ENCODE measurements around the gene MAD1L1.

MAD1L1 gene

DNA sequence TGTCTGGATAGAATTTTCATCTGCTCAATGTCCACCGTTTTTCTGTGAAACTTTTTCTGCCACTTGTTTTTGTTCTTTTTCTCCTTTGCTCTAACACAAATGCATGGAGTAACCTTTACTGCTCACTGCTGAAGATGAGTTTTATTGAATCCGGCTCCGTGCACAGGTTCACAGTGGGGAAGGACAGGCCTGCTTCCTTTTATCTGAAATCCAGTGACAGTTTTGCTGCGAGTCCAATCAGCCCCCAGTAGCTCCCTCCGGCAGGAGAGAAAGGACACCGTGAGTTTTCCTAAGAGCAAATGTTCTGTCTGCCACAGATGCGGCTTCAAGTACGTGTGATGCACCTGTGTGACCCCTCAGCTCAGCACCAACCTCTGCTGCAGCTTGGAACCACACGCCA, 246.8 kb downstream of the MAD1L1 start:
- Histone ChIP-seq H3K9me2 (replicated peaks; ENCODE audit: insufficient read depth, low read length) (no peaks in the 10 kb centered on the region), H3K36me3 (ENCODE audit: low read length) (no peaks in the 10 kb centered on the region), H3K79me2 (ENCODE audit: insufficient read depth, low read length) (no peaks in the 10 kb centered on the region), H3K27me3 (ENCODE audit: low read length) (no peaks in the 10 kb centered on the region), H3K27ac (ENCODE audit: low read depth, low read length) (no peak overlapping the region), H3K9ac (ENCODE audit: low read length) (no peak overlapping the region), H3K9me3 (ENCODE audit: insufficient read depth, low read length) (no peaks in the 10 kb centered on the region), H3K4me3 (ENCODE audit: insufficient read depth, low read length, poor library complexity, severe bottlenecking) (no peak overlapping the region), H2AFZ (ENCODE audit: low read depth, low read length, severe bottlenecking) (no peak overlapping the region), H4K20me1 (ENCODE audit: low read depth, low read length) (no peaks in the 10 kb centered on the region), H3K4me2 (ENCODE audit: low read depth, low read length, poor library complexity, severe bottlenecking) (no peak overlapping the region), H3F3A (ENCODE audit: insufficient read depth) (no peaks in the 10 kb centered on the region)
- no peak for TF ChIP-seq CTCF (IDR thresholded peaks at IDR 0.05; ENCODE audit: insufficient read depth, low read length, poor library complexity, severe bottlenecking)
- TF ChIP-seq EZH2phosphoT487 (conservative IDR thresholded peaks at IDR 0.05; ENCODE audit: low read length) = no peak

- TF ChIP-seq CTCF (IDR thresholded peaks at IDR 0.05; ENCODE audit: insufficient read depth, low read length, poor library complexity, severe bottlenecking) (no peak), EZH2phosphoT487 (conservative IDR thresholded peaks at IDR 0.05; ENCODE audit: low read length) (no peak)
- no peaks in the 10 kb centered on the region for H3F3A ChIP-seq (ENCODE audit: insufficient read depth)
- no peak overlapping the region for H3K9ac ChIP-seq (ENCODE audit: low read length)
- no peak overlapping the region for H2AFZ ChIP-seq (ENCODE audit: low read depth, low read length, severe bottlenecking)
- no peaks in the 10 kb centered on the region for H3K79me2 ChIP-seq (ENCODE audit: insufficient read depth, low read length)
- no peaks in the 10 kb centered on the region for H4K20me1 ChIP-seq (ENCODE audit: low read depth, low read length)
- H3K27ac ChIP-seq (ENCODE audit: low read depth, low read length) = no peak overlapping the region
- H3K9me3 ChIP-seq (ENCODE audit: insufficient read depth, low read length) = no peaks in the 10 kb centered on the region
- no peaks in the 10 kb centered on the region for H3K9me2 ChIP-seq (replicated peaks; ENCODE audit: insufficient read depth, low read length)
- H3K36me3 ChIP-seq (ENCODE audit: low read length) = no peaks in the 10 kb centered on the region
- H3K4me3 ChIP-seq (ENCODE audit: insufficient read depth, low read length, poor library complexity, severe bottlenecking) = no peak overlapping the region
- H3K27me3 ChIP-seq (ENCODE audit: low read length) = no peaks in the 10 kb centered on the region
- no peak overlapping the region for H3K4me2 ChIP-seq (ENCODE audit: low read depth, low read length, poor library complexity, severe bottlenecking)
These were observed 247.7 kb downstream of the MAD1L1 start for GRCh38 chr7:1985042-1985441.

- H3K36me3 ChIP-seq (ENCODE audit: low read length) = no peaks in the 10 kb centered on the region
- H3F3A ChIP-seq (ENCODE audit: insufficient read depth) = no peaks in the 10 kb centered on the region
- no peak overlapping the region for H3K9ac ChIP-seq (ENCODE audit: low read length)
- no peak overlapping the region for H2AFZ ChIP-seq (ENCODE audit: low read depth, low read length, severe bottlenecking)
- no peak overlapping the region for H3K27ac ChIP-seq (ENCODE audit: low read depth, low read length)
- no peaks in the 10 kb centered on the region for H3K9me3 ChIP-seq (ENCODE audit: insufficient read depth, low read length)
- H3K27me3 ChIP-seq (ENCODE audit: low read length) = no peaks in the 10 kb centered on the region
- no peaks in the 10 kb centered on the region for H4K20me1 ChIP-seq (ENCODE audit: low read depth, low read length)
- H3K4me3 ChIP-seq (ENCODE audit: insufficient read depth, low read length, poor library complexity, severe bottlenecking) = no peak overlapping the region
- TF ChIP-seq CTCF (IDR thresholded peaks at IDR 0.05; ENCODE audit: insufficient read depth, low read length, poor library complexity, severe bottlenecking) = no peak
- no peak for TF ChIP-seq EZH2phosphoT487 (conservative IDR thresholded peaks at IDR 0.05; ENCODE audit: low read length)
- H3K79me2 ChIP-seq (ENCODE audit: insufficient read depth, low read length) = no peaks in the 10 kb centered on the region
- no peaks in the 10 kb centered on the region for H3K9me2 ChIP-seq (replicated peaks; ENCODE audit: insufficient read depth, low read length)
- no peak overlapping the region for H3K4me2 ChIP-seq (ENCODE audit: low read depth, low read length, poor library complexity, severe bottlenecking)
These were observed 250.9 kb downstream of the MAD1L1 start for GRCh38 chr7:1981878-1982230.
